HG02623 (cell line): ENCODE measurements around the gene TAF1A.

Experiments used
- ATAC-seq: cut with Tn5 transposase; IDR thresholded peaks from one replicate; pipeline ENCODE4 v1.9.1; 2021; ENCODE audit warnings: moderate library complexity; ENCODE audit not compliant: unreplicated experiment

The TAF1A gene

GRCh38 chr1:222539951-222540597 lies 49.7 kb downstream of the TAF1A start:
- no peak for ATAC-seq

- no peak for ATAC-seq
These were observed 54.3 kb downstream of the TAF1A start for GRCh38 chr1:222535455-222535854.

DNA sequence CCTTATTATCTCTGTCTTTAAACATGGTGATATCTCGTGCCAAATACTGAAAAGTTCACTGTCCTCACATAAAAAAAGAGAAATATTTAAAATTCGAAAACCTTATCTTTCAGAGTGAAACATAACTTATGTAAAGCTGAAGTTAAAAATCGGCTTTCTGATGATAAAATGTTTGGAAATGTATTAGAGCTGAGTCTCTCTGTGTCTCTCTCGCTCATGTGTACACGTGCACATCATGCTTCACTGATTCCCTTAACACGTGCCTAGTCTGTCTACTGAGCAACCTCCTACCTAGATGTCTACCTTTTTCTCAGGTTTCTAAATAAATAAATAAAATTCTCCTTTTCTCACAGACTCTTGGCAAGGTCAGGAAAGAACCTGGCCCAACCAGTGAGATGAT lies 58.9 kb downstream of the TAF1A start:
- no peak for ATAC-seq

- no peak for ATAC-seq
These were observed 59.8 kb downstream of the TAF1A start for GRCh38 chr1:222529916-222530315.

DNA sequence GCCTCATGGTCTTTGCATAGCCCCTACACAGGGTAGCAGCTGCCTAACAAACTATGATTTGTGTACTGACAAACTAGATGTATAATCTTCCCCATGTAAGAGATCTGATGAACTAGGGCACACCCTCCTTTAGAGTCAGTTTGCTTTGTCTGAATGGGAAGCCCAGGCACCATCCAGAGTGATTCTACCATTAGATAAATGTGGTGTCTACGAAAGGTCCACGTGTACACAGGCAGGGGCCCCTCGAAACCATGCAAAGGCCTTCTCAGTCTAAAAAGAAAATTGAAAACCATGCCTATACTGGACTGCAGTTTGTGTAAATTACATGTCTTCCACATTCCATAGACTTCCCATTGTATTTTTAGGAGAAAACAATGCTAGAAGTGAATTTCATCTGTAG lies 60.6 kb downstream of the TAF1A start:
- ATAC-seq, result no peak

DNA sequence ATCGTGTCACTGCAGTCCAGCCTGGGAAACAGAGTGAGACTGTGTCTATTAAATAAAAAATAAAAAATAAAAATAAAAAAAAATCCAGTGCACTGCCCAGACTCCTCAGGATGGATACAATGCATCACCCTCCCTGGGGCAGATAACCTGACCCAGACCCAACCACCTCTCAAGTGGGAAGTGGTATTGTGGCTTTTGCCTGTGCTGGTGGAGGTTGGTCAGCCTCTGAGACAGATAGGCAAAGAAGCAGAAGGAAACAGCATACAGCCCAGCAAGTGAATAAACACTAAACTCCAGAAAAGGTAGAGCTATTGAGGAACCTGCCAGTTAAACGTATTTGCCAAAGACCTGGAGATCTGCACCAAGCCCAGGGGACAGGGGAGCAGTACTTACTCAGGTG lies 63.8 kb downstream of the TAF1A start:
- ATAC-seq, result no peak

GRCh38 chr1:222523852-222524251 lies 65.9 kb downstream of the TAF1A start:
- no peak for ATAC-seq

- ATAC-seq, result no peak
These were observed 67.4 kb downstream of the TAF1A start for GRCh38 chr1:222522105-222522915.

- ATAC-seq, result no peak
These were observed 68.2 kb downstream of the TAF1A start for GRCh38 chr1:222521299-222522104.
